ENCODE measurements around the gene RNH1. TPM values are rescaled to one million over a fixed set of nuclear protein-coding genes. Genes with fewer than 3 reads are reported as not detected.
A peak's percentile ranks its signal among the peaks of the same experiment; 100 is the strongest.

RNH1 gene
- total RNA-seq, 1 donor from 2014 or later = 142 TPM

- Histone ChIP-seq H3K4me3 (peak overlapping the region; percentile 9), H3K36me3 (peaks cover 26% of the 10 kb centered on the region), H3K27ac (replicated peaks) (peak overlapping the region; percentile 80), H3K4me1 (peaks cover 48% of the 10 kb centered on the region), H3K9me3 (replicated peaks) (no peaks in the 10 kb centered on the region), H3K27me3 (ENCODE audit: low read depth) (no peaks in the 10 kb centered on the region)
- no peak for TF ChIP-seq CTCF (IDR thresholded peaks at IDR 0.05; ENCODE audit: borderline replicate concordance)
- intact Hi-C loops (cut with micrococcal nuclease) = no loop called here
- peak; percentile 41 for DNase-seq
Measured at GRCh38 chr11:455566-456147, 51.4 kb downstream of the RNH1 start.

DNA sequence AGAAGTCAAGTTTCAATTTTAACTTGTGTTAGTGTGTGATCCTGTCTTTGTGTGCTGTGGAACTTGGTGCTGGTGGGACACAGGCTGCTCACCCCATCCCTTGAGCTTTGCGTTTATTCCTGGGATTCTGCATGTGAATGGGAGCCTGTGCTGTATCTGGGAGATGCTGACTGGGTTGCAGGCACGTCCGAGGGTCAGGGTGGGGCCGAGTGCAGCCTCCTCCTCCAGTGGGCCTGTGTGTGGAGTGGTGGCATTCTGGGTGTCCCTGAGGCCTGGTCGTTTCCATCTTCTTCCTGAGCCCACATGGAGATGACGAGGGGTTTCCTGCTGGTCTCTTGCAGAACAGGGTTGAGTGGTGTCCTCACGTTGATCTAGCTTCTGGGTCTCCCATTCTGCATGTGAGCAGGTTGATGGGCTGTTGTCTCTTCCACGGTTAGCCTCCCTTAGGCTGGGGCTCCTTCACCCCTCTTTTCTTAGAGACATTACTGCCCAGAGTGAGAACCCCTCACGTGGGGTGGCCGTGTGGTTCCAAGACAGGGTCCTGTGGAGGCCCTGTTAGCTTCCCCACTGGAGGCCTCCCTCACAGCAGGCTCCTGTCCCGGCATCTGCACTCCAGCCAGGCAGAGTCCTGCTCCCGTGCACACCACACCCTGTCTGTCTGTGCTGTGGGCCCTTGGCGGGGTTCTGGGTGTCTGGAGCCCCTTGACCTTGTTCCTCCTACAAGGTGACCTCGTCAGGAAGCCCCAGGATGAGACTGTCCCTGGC lies 52.1 kb downstream of the RNH1 start:
- intact Hi-C loops (cut with micrococcal nuclease) = no loop called here
- H3K27ac ChIP-seq (replicated peaks) = peak overlapping the region; percentile 80
- no peaks in the 10 kb centered on the region for H3K27me3 ChIP-seq (ENCODE audit: low read depth)
- no peak overlapping the region for H3K4me3 ChIP-seq
- no peak for DNase-seq
- no peak for TF ChIP-seq CTCF (IDR thresholded peaks at IDR 0.05; ENCODE audit: borderline replicate concordance)
- H3K9me3 ChIP-seq (replicated peaks) = no peaks in the 10 kb centered on the region
- H3K4me1 ChIP-seq = peaks cover 47% of the 10 kb centered on the region
- H3K36me3 ChIP-seq = peaks cover 26% of the 10 kb centered on the region

DNA sequence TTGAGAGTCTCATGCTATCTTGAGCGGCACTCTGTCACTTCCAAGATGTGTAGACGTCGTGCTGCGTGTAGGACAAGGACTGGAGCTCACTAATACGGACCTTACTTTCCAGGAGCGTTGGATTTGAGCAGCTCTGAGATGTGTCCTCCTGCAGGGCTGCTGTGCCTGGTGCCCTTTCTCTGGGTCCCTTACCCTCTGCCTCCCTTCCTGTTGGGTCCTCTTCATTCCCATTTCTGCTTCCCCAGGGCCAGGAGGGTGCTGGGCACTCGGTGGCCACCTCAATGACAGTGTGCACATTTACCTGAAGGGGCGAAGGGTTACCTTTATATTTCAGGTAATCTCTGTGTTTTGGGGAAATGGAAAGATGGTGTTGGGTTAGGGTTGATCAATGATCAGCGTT lies 53.0 kb downstream of the RNH1 start:
- peaks cover 26% of the 10 kb centered on the region for H3K36me3 ChIP-seq
- H3K4me1 ChIP-seq = peaks cover 49% of the 10 kb centered on the region
- no peak for DNase-seq
- intact Hi-C loops (cut with micrococcal nuclease) = no loop called here
- no peak overlapping the region for H3K27ac ChIP-seq (replicated peaks)
- no peak overlapping the region for H3K4me3 ChIP-seq
- H3K27me3 ChIP-seq (ENCODE audit: low read depth) = no peaks in the 10 kb centered on the region
- no peak for TF ChIP-seq CTCF (IDR thresholded peaks at IDR 0.05; ENCODE audit: borderline replicate concordance)
- no peaks in the 10 kb centered on the region for H3K9me3 ChIP-seq (replicated peaks)

- Histone ChIP-seq H3K36me3 (peaks cover 26% of the 10 kb centered on the region), H3K4me1 (peaks cover 54% of the 10 kb centered on the region), H3K27me3 (ENCODE audit: low read depth) (no peaks in the 10 kb centered on the region), H3K27ac (replicated peaks) (no peak overlapping the region), H3K4me3 (no peak overlapping the region), H3K9me3 (replicated peaks) (no peaks in the 10 kb centered on the region)
- TF ChIP-seq CTCF (IDR thresholded peaks at IDR 0.05; ENCODE audit: borderline replicate concordance) = no peak
- no peak for DNase-seq
- intact Hi-C loops (cut with micrococcal nuclease) = no loop called here
Measured at GRCh38 chr11:453564-453963, 53.5 kb downstream of the RNH1 start.

- intact Hi-C loops (cut with micrococcal nuclease) = no loop called here
- DNase-seq = no peak
- Histone ChIP-seq H3K27ac (replicated peaks) (no peak overlapping the region), H3K27me3 (ENCODE audit: low read depth) (no peaks in the 10 kb centered on the region), H3K36me3 (peaks cover 26% of the 10 kb centered on the region), H3K4me3 (no peak overlapping the region), H3K4me1 (peaks cover 60% of the 10 kb centered on the region), H3K9me3 (replicated peaks) (no peaks in the 10 kb centered on the region)
- no peak for TF ChIP-seq CTCF (IDR thresholded peaks at IDR 0.05; ENCODE audit: borderline replicate concordance)
Measured at GRCh38 chr11:452916-453527, 54.0 kb downstream of the RNH1 start.
